NCI-H128 (cell line): Measurements from ENCODE around the gene CARD9.
"Not testable (repeated sequence)": the region's sequence is repeated elsewhere in the genome, so short reads cannot be mapped to it uniquely, and the experiment has no call there.

Source experiments
- DNase-seq: peaks from one replicate; lab custom pipeline; 2025; ENCODE audit not compliant: unreplicated experiment; lab: John Stamatoyannopoulos, UW

CARD9 gene, protein sequence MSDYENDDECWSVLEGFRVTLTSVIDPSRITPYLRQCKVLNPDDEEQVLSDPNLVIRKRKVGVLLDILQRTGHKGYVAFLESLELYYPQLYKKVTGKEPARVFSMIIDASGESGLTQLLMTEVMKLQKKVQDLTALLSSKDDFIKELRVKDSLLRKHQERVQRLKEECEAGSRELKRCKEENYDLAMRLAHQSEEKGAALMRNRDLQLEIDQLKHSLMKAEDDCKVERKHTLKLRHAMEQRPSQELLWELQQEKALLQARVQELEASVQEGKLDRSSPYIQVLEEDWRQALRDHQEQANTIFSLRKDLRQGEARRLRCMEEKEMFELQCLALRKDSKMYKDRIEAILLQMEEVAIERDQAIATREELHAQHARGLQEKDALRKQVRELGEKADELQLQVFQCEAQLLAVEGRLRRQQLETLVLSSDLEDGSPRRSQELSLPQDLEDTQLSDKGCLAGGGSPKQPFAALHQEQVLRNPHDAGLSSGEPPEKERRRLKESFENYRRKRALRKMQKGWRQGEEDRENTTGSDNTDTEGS

GRCh38 chr9:136373300-136374182 lies at the start of gene CARD9:
Gene CARD9, minus strand, starts transcription at chr9:136373669. Its CDS starts 1,591 bp downstream, at chr9:136372078.
- DNase-seq = no peak

GRCh38 chr9:136422876-136423275 lies 49.4 kb upstream of the CARD9 start:
- DNase-seq = no peak

GRCh38 chr9:136421791-136422190 lies 48.3 kb upstream of the CARD9 start:
- no peak for DNase-seq

DNA sequence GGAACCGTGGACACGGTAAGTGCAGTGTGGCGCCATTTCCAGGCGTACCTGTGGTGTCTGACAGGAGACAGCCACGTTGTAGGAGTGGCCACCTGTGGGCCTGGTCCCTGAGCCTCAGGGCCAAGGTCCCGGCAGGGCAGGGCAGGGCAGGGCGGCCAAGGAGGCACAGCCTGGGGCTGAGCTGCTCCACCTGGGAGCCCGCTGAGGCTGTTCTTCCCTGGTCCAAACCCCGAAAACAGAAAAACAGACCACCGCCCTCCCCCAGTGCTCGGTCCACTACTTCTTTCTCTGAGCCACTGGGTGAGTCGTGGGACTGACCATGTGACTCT lies 45.6 kb upstream of the CARD9 start:
- no peak for DNase-seq

DNA sequence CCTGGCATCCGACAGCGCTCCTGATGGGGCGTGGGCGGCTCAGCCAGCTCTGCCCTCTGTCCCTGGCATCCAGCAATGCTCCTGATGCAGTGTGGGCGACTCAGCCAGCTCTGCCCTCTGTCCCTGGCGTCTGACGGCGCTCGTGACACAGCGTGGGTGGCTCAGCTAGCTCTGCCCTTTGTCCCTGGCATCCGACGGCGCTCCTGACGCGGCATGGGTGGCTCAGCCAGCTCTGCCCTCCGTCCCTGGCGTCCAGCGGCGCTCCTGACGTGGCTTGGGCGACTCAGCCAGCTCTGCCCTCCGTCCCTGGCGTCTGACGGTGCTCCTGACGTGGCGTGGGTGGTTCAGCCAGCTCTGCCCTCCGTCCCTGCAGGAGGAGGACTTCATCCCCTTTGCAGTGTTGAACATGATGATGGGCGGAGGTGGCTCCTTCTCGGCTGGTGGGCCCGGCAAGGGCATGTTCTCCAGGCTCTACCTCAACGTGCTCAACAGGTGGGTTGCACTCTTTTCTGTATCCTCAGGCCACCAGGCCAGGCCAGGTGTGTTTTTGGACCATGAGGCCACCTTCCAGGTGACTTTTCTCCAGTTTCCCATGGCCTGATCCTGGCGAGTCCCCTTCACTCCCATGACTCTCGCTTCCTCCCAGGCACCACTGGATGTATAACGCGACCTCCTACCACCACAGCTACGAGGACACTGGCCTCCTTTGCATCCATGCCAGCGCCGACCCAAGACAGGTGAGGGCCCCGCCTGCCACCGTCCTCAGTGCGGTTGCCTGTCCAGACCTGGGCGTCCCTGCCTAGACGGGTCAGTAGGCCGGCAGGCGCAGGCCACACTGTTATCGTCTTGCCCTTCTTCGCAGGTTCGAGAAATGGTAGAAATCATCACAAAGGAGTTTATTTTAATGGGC lies 45.0 kb upstream of the CARD9 start:
- no peak for DNase-seq

DNA sequence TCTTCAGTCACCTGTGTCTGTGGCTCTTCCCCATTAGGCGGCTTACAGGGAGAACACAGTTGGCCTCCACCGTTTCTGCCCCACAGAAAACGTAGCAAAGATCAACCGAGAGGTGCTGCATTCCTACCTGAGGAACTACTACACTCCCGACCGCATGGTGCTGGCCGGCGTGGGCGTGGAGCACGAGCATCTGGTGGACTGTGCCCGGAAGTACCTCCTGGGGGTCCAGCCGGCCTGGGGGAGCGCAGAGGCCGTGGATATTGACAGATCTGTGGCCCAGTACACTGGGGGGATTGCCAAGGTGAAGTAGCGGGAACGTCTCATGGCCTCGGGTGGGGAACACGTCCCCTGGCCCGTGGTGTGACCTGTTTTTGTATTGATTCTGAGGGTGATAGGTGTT lies 43.4 kb upstream of the CARD9 start:
- DNase-seq = no peak

DNA sequence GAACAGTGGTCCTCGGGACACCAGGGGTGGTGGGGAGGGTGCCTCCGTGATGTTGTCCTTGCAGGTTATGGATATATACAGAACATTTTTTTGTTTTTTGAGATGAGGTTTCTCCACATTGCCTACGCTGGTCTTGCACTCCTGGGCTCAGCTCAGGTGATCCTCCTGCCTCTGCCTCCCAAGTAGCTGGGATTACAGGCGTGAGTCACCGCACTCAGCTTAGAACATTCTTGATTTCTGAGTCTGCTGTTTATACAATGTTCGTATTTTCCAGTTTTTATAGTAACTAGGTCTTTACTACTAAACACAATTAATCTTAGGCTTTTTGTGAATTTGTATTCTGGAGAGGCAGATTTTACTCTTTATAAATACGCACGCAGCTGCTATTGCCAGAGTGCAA lies 43.0 kb upstream of the CARD9 start:
- DNase-seq = no peak

GRCh38 chr9:136412962-136413361 lies 39.5 kb upstream of the CARD9 start:
- no peak for DNase-seq

DNA sequence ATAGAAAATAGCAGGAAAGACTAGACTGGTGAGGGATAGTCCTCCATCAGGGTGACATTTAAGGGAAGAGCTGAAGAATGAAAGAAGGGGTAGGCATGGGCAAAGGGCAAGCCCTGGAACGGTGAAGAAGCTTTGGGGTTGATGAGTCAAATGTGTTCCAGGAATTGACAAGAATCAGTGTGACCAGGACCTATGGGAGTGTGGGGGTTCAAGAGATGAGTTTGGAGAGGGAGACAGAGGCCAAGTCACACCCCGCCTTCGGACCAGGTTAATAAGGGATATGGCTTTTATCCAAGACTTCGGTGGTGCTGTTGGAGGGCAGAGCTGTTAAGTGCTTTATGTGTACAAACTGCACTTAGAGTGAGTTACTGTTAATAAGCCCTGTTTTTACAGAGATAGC lies 37.9 kb upstream of the CARD9 start:
- DNase-seq = no peak

DNA sequence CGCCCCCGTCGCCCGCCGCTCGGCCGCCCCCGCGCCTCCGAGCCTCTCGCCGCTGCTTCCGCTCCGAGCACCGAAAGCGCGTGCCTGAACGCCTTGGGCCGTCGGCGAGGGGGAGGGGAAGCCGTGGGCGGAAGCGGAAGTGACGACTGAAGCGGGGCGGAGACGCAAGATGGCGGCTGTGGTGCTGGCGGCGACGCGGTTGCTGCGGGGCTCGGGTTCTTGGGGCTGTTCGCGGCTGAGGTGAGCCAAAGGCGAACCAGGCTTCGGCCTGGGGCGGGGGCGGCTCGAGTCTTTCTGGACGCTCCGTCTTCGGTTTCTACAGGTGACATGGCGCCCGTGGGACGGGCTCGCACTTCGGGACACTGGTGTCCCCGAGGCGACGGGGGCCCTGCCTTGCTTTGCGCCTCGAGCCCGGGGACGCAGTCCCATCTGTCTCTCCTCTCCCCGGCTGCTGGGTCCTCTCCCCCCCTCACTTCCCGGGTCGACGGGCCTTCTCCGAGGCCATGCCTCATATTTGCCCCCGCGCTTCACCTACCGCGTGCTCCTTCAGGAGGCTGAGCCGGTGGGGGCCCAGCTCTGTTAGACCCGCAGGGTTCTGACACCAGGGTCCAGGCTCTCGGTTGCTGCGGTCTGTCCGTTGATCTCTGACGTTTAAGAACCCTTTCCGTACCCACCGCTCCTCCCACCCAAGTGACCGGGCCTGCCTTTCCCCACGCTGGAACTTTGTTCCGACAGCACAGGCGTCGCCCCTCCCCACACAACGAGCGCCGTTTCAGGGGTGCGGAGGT lies 37.2 kb upstream of the CARD9 start, which contains the start of the genes ENTR1 and PMPCA:
Gene ENTR1 (minus strand): TSS at position 115 of the 788 bp plus-strand sequence. CDS start 217 bp downstream, outside the sequence.
Gene PMPCA (plus strand): TSS at position 159 of the 788 bp plus-strand sequence. CDS start 11 bp downstream, at position 170.
- DNase-seq = peak; percentile 65

GRCh38 chr9:136409557-136410455 lies 36.3 kb upstream of the CARD9 start:
- DNase-seq = no peak

GRCh38 chr9:136407911-136408310 lies 34.4 kb upstream of the CARD9 start:
- no peak for DNase-seq

DNA sequence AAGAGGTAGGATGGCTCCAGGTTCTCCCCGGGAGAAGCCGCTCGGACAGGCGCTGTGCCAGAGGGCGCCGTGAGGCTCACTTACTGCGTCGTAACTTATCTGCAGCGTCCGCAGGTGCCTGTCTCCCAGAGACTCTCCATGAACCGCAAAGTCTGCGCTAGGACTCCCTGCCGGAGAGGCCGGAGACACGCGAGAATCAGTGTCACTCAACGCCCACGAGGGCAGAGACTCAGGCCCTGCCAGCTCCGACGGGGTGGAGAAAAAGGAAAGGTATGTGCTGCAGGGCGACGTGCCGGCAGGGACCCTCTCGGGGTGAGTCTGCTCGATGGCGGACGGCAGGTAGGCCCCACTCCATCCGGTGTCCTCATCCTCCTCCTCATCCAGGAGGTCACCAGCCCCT lies 33.6 kb upstream of the CARD9 start:
- DNase-seq = not testable (repeated sequence)

DNA sequence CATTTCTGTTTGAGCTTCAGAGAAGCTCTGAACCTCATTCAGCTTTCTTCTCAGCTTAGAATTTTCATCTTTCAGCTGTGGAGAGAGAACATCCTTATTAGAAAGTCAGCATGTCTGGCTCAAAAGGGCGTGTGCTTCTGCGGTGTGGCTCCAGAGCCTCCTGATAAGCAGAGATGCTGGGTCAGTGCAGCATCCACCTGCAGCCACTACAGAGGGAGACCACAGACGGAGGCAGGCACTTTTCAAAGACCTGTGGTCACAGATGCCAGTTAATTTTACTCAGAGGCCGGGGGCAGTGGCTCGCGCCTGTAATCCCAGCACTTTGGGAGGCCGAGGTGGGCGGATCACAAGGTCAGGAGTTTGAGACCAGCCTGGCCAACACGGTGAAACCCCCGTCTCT lies 32.4 kb upstream of the CARD9 start:
- DNase-seq = not testable (repeated sequence)

GRCh38 chr9:136405481-136405880 lies 32.0 kb upstream of the CARD9 start:
- DNase-seq = no peak

- no peak for DNase-seq
Observed at GRCh38 chr9:136404801-136405136, 31.3 kb upstream of the CARD9 start.

DNA sequence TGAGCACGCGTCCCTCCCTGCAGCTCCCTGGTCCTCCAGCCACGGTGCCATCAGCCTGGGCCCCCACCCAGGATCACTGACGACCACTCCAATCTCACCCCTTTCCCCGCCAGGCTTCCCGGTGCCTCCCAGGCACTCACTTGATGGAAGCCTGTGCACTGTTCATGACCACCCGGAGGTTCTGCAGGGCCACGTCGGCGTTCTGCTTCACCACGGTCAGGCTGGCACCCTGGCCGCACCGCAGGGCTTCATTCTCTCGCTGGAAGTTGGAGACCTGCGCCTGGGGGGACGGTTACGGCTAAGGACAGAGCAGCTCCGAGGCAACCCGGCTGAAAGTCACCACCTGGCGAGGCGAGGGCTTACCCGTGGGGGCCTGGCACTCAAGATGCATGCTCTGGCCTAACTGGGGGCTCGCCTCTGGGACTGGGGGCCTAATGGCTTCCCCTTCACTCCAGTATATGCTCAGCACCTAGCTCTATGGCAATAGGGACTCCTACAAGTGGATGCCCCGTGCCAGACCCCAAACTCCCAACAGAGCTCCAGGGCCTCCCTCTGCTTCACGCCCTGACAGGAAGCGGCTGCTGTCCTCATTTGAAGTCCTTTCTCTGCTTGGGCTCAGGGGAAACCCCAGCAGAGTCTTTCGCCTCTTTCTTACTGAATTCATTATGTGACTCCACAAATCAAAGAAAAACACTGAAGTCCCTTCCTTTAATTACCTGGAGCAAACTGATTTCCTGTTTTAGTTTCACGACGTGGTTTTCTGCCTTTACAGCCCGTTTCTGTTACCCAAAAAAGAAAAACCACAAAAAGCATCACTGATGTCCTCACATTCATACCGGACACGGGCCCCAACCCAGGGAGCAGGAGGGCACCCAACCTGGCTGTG lies 30.7 kb upstream of the CARD9 start:
- no peak for DNase-seq

GRCh38 chr9:136403538-136403914 lies 30.1 kb upstream of the CARD9 start:
- no peak for DNase-seq
